Prostate gland (tissue), 2 donors: ENCODE results near the gene ZNRF2.

Experiments
- CTCF ChIP-seq, 4 experiments: fragments of 200-600 bp in 2 of 4; fragments of 450-650 bp in 2 of 4; sonication (generic) in 2 of 4; IDR thresholded peaks; 1 replicate in 3 of 4; 2 replicates in 1 of 4; pipeline ENCODE4 v1.5.1; 2016 to 2019; ENCODE audit warnings: antibody characterized with exemption in 4 of 4, mild to moderate bottlenecking in 2 of 4, moderate library complexity in 2 of 4
- POLR2A ChIP-seq: fragments of 450-650 bp; IDR thresholded peaks from one replicate; pipeline ENCODE4 v1.6.1; 2016; ENCODE audit warnings: antibody characterized with exemption, mild to moderate bottlenecking
- POLR2AphosphoS5 ChIP-seq: sonication (generic); formaldehyde crosslinking; IDR thresholded peaks from one replicate; pipeline ENCODE4 v1.6.1; 2017; ENCODE audit warnings: antibody characterized with exemption

GRCh38 chr7:30391806-30392205, 107.4 kb downstream of the ZNRF2 start:
- TF ChIP-seq POLR2AphosphoS5: no peak
- no peak for TF ChIP-seq CTCF (IDR thresholded peaks at IDR 0.05)
- no peak for TF ChIP-seq POLR2A
